ENCODE measurements around the gene ZNF366. TPM values are rescaled to one million over a fixed set of nuclear protein-coding genes. Genes with fewer than 3 reads are reported as not detected.

ZNF366 gene
- total RNA-seq, 5 donors from 2014 or later (not counting 1 experiment from before 2014, with no cell fraction given): 0.13 to 0.14 TPM; not detected in 3

- no peak overlapping the region for H3K4me3 ChIP-seq (ENCODE audit: control insufficient read depth in 1 of 2, extremely low read depth in 1 of 2, low read length in 1 of 2)
- ChIA-PET CTCF (no interaction called here), POLR2A (no interaction called here)
- H3K4me1 Mint-ChIP-seq: no peaks in the 10 kb centered on the region
- H3K4me3 Mint-ChIP-seq: no peak overlapping the region
- H3K36me3 ChIP-seq (ENCODE audit: control insufficient read depth in 2 of 2, extremely low read depth in 1 of 2, insufficient read depth in 1 of 2, low read length in 1 of 2): no peaks in the 10 kb centered on the region
- peaks cover 0 to 8% of the 10 kb centered on the region in 2 experiments for H3K27me3 ChIP-seq (replicated peaks in 1 of 2; ENCODE audit: control insufficient read depth in 2 of 2, extremely low read depth in 1 of 2, insufficient read depth in 2 of 2, low read length in 1 of 2)
- peaks cover 0 to 10% of the 10 kb centered on the region in 2 donors for H3K27me3 Mint-ChIP-seq
- H3K9me3 Mint-ChIP-seq: no peaks in the 10 kb centered on the region
- no peak overlapping the region for H3K27ac Mint-ChIP-seq
- no peak overlapping the region for H3K27ac ChIP-seq (ENCODE audit: low read length)
- no peaks in the 10 kb centered on the region for H3K9me3 ChIP-seq
- no peaks in the 10 kb centered on the region for H3K36me3 Mint-ChIP-seq
- no peak for DNase-seq
- H3K4me1 ChIP-seq (ENCODE audit: control insufficient read depth in 1 of 2, extremely low read depth in 1 of 2, insufficient read depth in 2 of 2, low read length in 2 of 2): no peaks in the 10 kb centered on the region
- no peak for ATAC-seq (replicated peaks in 1 of 4)
- WGBS (ENCODE audit: insufficient coverage): 93% methylated on average over 10 of the region's 18 CpGs
Measured at GRCh38 chr5:72459913-72460312, 47.3 kb downstream of the ZNF366 start.

- Mint-ChIP-seq H3K27me3 (peaks cover 0 to 10% of the 10 kb centered on the region in 2 donors), H3K9me3 (no peaks in the 10 kb centered on the region), H3K27ac (no peak overlapping the region), H3K36me3 (no peaks in the 10 kb centered on the region), H3K4me1 (no peaks in the 10 kb centered on the region), H3K4me3 (no peak overlapping the region)
- Histone ChIP-seq H3K9me3 (no peaks in the 10 kb centered on the region), H3K4me1 (ENCODE audit: control insufficient read depth in 1 of 2, extremely low read depth in 1 of 2, insufficient read depth in 2 of 2, low read length in 2 of 2) (no peaks in the 10 kb centered on the region), H3K36me3 (ENCODE audit: control insufficient read depth in 2 of 2, extremely low read depth in 1 of 2, insufficient read depth in 1 of 2, low read length in 1 of 2) (no peaks in the 10 kb centered on the region), H3K4me3 (ENCODE audit: control insufficient read depth in 1 of 2, extremely low read depth in 1 of 2, low read length in 1 of 2) (no peak overlapping the region), H3K27ac (ENCODE audit: low read length) (no peak overlapping the region), H3K27me3 (replicated peaks in 1 of 2; ENCODE audit: control insufficient read depth in 2 of 2, extremely low read depth in 1 of 2, insufficient read depth in 2 of 2, low read length in 1 of 2) (peaks cover 0 to 8% of the 10 kb centered on the region in 2 experiments)
- 21% methylated on average over 4 of the region's 5 CpGs for WGBS (ENCODE audit: insufficient coverage)
- ATAC-seq (replicated peaks in 1 of 4) (no peak), DNase-seq (no peak)
- ChIA-PET POLR2A (no interaction called here), CTCF (no interaction called here)
Measured at GRCh38 chr5:72459089-72459661, 48.0 kb downstream of the ZNF366 start.

DNA sequence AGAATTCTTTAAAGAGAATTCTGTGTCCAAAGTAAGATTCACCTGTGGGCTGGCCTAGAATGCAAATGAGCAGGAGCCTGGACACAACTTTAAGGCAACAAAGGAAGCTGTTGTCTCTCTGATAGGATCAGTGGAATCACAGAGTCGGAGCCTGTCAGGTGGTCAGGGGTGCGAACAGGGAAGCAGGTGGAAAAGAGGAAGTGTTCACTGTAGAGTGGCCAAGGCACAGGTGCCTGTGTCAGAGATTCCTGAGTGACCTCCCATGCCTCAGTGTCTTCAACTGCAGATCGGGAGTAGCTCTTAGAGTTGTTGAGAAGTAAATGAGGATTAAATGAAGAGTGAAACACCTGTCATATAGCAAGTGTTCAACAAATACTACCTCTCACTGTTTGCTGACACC, 48.8 kb downstream of the ZNF366 start:
- Mint-ChIP-seq H3K36me3 (no peaks in the 10 kb centered on the region), H3K4me1 (no peaks in the 10 kb centered on the region), H3K27ac (no peak overlapping the region), H3K9me3 (no peaks in the 10 kb centered on the region), H3K27me3 (peaks cover 0 to 6% of the 10 kb centered on the region in 2 donors), H3K4me3 (no peak overlapping the region)
- Histone ChIP-seq H3K4me3 (ENCODE audit: control insufficient read depth in 1 of 2, extremely low read depth in 1 of 2, low read length in 1 of 2) (no peak overlapping the region), H3K4me1 (ENCODE audit: control insufficient read depth in 1 of 2, extremely low read depth in 1 of 2, insufficient read depth in 2 of 2, low read length in 2 of 2) (no peaks in the 10 kb centered on the region), H3K36me3 (ENCODE audit: control insufficient read depth in 2 of 2, extremely low read depth in 1 of 2, insufficient read depth in 1 of 2, low read length in 1 of 2) (no peaks in the 10 kb centered on the region), H3K27ac (ENCODE audit: low read length) (no peak overlapping the region), H3K9me3 (no peaks in the 10 kb centered on the region), H3K27me3 (replicated peaks in 1 of 2; ENCODE audit: control insufficient read depth in 2 of 2, extremely low read depth in 1 of 2, insufficient read depth in 2 of 2, low read length in 1 of 2) (peaks cover 0 to 8% of the 10 kb centered on the region in 2 experiments)
- WGBS (ENCODE audit: insufficient coverage): 52% methylated on average over 2 of the region's 3 CpGs
- no peak for DNase-seq
- ATAC-seq (replicated peaks in 1 of 4): no peak
- ChIA-PET CTCF (no interaction called here), POLR2A (no interaction called here)

DNA sequence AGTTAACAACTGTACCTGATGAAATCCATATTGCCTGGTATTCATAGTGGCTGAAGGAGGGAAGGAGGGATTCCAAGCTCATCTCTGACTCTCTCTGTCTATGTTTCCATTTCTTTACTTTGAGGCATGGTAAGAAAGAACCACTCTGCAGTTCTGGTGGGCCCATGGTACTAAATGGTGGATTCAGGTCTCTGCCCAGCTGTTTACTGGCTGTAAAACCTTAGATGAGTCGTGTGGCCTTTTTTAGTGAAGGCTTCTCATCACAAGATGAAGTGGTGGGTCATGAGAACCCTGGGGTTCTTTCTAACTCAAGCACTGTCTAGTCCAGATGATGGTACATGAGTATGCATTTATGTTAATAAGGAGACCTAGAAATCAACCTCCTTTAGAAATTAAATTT, 49.7 kb downstream of the ZNF366 start:
- Histone ChIP-seq H3K4me1 (ENCODE audit: control insufficient read depth in 1 of 2, extremely low read depth in 1 of 2, insufficient read depth in 2 of 2, low read length in 2 of 2) (no peaks in the 10 kb centered on the region), H3K36me3 (ENCODE audit: control insufficient read depth in 2 of 2, extremely low read depth in 1 of 2, insufficient read depth in 1 of 2, low read length in 1 of 2) (no peaks in the 10 kb centered on the region), H3K27me3 (replicated peaks in 1 of 2; ENCODE audit: control insufficient read depth in 2 of 2, extremely low read depth in 1 of 2, insufficient read depth in 2 of 2, low read length in 1 of 2) (peaks cover 0 to 5% of the 10 kb centered on the region in 2 experiments), H3K4me3 (ENCODE audit: control insufficient read depth in 1 of 2, extremely low read depth in 1 of 2, low read length in 1 of 2) (no peak overlapping the region), H3K9me3 (no peaks in the 10 kb centered on the region), H3K27ac (ENCODE audit: low read length) (no peak overlapping the region)
- ChIA-PET CTCF (no interaction called here), POLR2A (no interaction called here)
- no CpG with 5 or more reads among the region's 1 CpG for WGBS (ENCODE audit: insufficient coverage)
- Mint-ChIP-seq H3K4me1 (no peaks in the 10 kb centered on the region), H3K27me3 (peaks cover 0 to under 1% of the 10 kb centered on the region in 2 donors), H3K9me3 (no peaks in the 10 kb centered on the region), H3K4me3 (no peak overlapping the region), H3K36me3 (no peaks in the 10 kb centered on the region), H3K27ac (no peak overlapping the region)
- ATAC-seq (replicated peaks in 1 of 4): no peak
- no peak for DNase-seq

DNA sequence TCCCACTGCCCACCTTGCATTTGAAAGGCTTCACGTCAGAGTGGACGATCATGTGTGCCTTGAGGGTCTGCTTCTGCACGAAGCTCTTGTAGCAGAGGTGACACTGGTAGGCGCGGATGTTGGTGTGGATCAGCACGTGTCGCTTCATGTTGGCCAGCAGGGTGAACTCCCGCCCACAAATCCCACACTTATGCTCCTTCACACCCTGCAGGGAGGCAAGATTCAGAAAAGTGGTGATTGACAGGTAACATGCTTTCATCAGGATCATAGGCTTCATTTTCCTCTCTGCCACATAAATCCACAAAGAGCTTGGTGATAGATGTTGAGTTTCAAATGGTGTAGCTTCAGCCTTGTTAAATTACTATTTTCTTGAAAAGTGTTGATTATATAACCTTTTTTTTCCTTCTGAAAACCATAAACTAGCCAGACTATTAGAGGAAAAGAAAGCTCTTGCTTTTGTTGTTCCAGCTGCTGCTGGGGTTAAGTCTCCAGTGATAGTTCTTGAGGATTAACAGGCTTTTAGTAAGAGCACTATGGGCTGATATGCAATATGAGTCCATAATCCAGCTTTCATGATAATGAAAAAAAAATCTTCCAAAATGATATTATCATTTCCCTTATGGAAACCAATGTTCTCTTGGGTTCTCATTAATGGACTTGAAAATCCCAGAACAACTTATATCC, 50.7 kb downstream of the ZNF366 start:
- DNase-seq (no peak), ATAC-seq (replicated peaks in 1 of 4) (no peak)
- H3K4me3 ChIP-seq (ENCODE audit: control insufficient read depth in 1 of 2, extremely low read depth in 1 of 2, low read length in 1 of 2): no peak overlapping the region
- Mint-ChIP-seq H3K4me3 (no peak overlapping the region), H3K27me3 (no peaks in the 10 kb centered on the region), H3K27ac (no peak overlapping the region), H3K36me3 (no peaks in the 10 kb centered on the region), H3K9me3 (no peaks in the 10 kb centered on the region), H3K4me1 (no peaks in the 10 kb centered on the region)
- H3K27me3 ChIP-seq (replicated peaks in 1 of 2; ENCODE audit: control insufficient read depth in 2 of 2, extremely low read depth in 1 of 2, insufficient read depth in 2 of 2, low read length in 1 of 2): peaks cover 0 to 8% of the 10 kb centered on the region in 2 experiments
- no peaks in the 10 kb centered on the region for H3K36me3 ChIP-seq (ENCODE audit: control insufficient read depth in 2 of 2, extremely low read depth in 1 of 2, insufficient read depth in 1 of 2, low read length in 1 of 2)
- H3K27ac ChIP-seq (ENCODE audit: low read length): no peak overlapping the region
- H3K4me1 ChIP-seq (ENCODE audit: control insufficient read depth in 1 of 2, extremely low read depth in 1 of 2, insufficient read depth in 2 of 2, low read length in 2 of 2): no peaks in the 10 kb centered on the region
- WGBS (ENCODE audit: insufficient coverage): 95% methylated on average over 3 of the region's 8 CpGs
- ChIA-PET POLR2A (no interaction called here), CTCF (no interaction called here)
- H3K9me3 ChIP-seq: no peaks in the 10 kb centered on the region

DNA sequence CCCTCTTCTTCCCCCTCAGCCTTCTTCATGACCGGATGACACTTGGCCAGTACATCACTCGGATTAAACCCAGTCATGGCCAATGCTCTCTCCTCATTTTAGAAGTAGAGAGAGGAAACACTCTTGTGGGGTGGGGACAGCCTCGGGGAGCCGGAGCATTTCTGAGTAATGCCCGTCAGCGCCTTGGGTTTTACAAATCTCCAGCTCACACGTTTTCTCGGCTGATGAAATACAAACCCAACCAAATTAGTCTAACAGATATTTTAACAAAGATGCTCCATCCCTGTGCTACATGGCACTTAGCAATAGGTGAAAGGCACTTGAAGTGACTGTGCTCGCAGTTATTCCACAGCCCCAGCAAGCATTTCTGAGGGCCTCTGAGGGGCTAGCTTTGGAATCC, 51.7 kb downstream of the ZNF366 start:
- 80% methylated on average over 1 of the region's 9 CpGs for WGBS (ENCODE audit: insufficient coverage)
- peaks cover 0 to 4% of the 10 kb centered on the region in 2 experiments for H3K27me3 ChIP-seq (replicated peaks in 1 of 2; ENCODE audit: control insufficient read depth in 2 of 2, extremely low read depth in 1 of 2, insufficient read depth in 2 of 2, low read length in 1 of 2)

More for the DNA sequence above, 51.7 kb downstream of the ZNF366 start:
- Histone ChIP-seq H3K4me3 (ENCODE audit: control insufficient read depth in 1 of 2, extremely low read depth in 1 of 2, low read length in 1 of 2) (no peak overlapping the region), H3K9me3 (no peaks in the 10 kb centered on the region), H3K36me3 (ENCODE audit: control insufficient read depth in 2 of 2, extremely low read depth in 1 of 2, insufficient read depth in 1 of 2, low read length in 1 of 2) (no peaks in the 10 kb centered on the region), H3K4me1 (ENCODE audit: control insufficient read depth in 1 of 2, extremely low read depth in 1 of 2, insufficient read depth in 2 of 2, low read length in 2 of 2) (no peaks in the 10 kb centered on the region), H3K27ac (ENCODE audit: low read length) (no peak overlapping the region)
- Mint-ChIP-seq H3K9me3 (no peaks in the 10 kb centered on the region), H3K4me1 (no peaks in the 10 kb centered on the region), H3K27ac (no peak overlapping the region), H3K36me3 (no peaks in the 10 kb centered on the region), H3K4me3 (no peak overlapping the region), H3K27me3 (no peaks in the 10 kb centered on the region)
- ATAC-seq (replicated peaks in 1 of 4): no peak
- CTCF ChIA-PET: no interaction called here
- no peak for DNase-seq
- POLR2A ChIA-PET: no interaction called here

All from T-cell (primary cell).